PC-9 (cell line): ENCODE results near the gene TGM2.

Source experiments
- EZH2 ChIP-seq: fragments of 200-600 bp; sonication (generic); IDR thresholded peaks from 2 replicates; pipeline ENCODE4 v1.8.0; 2017; ENCODE audit warnings: antibody characterized with exemption, low read depth
- TF ChIP-seq, protein P1 (sequence below): fragments of 200-600 bp; sonication (generic); conservative IDR thresholded peaks from 2 replicates; pipeline ENCODE4 v1.6.1; 2017; ENCODE audit warnings: mixed run types, antibody characterized with exemption, mild to moderate bottlenecking, moderate library complexity

DNA sequence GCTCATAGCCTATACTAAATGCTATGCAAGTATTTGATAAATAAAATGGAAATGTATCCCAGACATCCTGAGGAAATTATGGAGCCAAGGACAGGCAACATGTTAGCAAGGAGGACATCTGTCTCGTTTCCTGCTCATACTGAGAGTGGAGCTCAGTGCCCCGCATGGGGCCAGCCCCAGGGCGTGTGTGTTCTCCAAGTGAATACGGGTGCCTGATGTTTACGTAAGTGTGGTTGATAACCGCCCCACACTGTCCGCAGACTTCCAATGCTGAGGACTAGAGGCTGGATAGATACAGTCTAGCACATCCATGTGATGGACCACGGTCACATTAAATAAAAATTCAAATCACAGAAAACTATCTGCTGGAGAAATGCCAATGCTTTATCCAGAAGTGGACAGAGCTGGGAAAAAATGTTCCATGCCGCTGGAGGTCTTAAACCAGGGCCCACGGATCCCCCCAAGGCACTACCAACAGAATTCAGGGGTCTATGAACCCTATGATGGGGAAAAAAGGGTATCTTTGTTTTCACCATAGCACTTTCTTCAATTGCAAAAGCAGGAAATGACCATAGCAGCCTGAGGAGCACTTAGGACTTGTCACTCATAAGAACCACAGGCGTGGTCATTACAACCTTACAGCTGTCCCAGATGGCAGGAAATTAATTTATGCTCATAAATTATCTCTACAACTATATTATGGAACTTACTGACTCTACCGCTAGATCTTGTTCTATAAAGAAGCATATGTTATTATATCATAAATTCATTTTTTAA is 24.9 kb downstream of the TGM2 start:
- TF ChIP-seq, protein P1, sequence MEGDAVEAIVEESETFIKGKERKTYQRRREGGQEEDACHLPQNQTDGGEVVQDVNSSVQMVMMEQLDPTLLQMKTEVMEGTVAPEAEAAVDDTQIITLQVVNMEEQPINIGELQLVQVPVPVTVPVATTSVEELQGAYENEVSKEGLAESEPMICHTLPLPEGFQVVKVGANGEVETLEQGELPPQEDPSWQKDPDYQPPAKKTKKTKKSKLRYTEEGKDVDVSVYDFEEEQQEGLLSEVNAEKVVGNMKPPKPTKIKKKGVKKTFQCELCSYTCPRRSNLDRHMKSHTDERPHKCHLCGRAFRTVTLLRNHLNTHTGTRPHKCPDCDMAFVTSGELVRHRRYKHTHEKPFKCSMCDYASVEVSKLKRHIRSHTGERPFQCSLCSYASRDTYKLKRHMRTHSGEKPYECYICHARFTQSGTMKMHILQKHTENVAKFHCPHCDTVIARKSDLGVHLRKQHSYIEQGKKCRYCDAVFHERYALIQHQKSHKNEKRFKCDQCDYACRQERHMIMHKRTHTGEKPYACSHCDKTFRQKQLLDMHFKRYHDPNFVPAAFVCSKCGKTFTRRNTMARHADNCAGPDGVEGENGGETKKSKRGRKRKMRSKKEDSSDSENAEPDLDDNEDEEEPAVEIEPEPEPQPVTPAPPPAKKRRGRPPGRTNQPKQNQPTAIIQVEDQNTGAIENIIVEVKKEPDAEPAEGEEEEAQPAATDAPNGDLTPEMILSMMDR = no peak
- TF ChIP-seq EZH2 = no peak
